ENCODE results near the gene TACC2.

TACC2 gene

GRCh38 chr10:122051609-122052385 lies 62.8 kb downstream of the TACC2 start:
- peak; percentile 81 for DNase-seq (ENCODE audit: extremely low read depth, low read depth)
- no peak overlapping the region for H3K4me3 ChIP-seq (replicated peaks; ENCODE audit: low read depth, low read length)
- peak; percentile 81 for TF ChIP-seq CTCF (IDR thresholded peaks at IDR 0.05; ENCODE audit: low read depth, low read length, missing control alignments)

- no peak for DNase-seq (ENCODE audit: extremely low read depth, low read depth)
- TF ChIP-seq CTCF (IDR thresholded peaks at IDR 0.05; ENCODE audit: low read depth, low read length, missing control alignments): no peak
- no peak overlapping the region for H3K4me3 ChIP-seq (replicated peaks; ENCODE audit: low read depth, low read length)
Observed at GRCh38 chr10:122052701-122053100, 63.7 kb downstream of the TACC2 start.

- DNase-seq (ENCODE audit: extremely low read depth, low read depth): no peak
- TF ChIP-seq CTCF (IDR thresholded peaks at IDR 0.05; ENCODE audit: low read depth, low read length, missing control alignments): no peak
- no peak overlapping the region for H3K4me3 ChIP-seq (replicated peaks; ENCODE audit: low read depth, low read length)
Observed at GRCh38 chr10:122053314-122053713, 64.4 kb downstream of the TACC2 start.

GRCh38 chr10:122054048-122055025 lies 65.4 kb downstream of the TACC2 start:
- TF ChIP-seq CTCF (IDR thresholded peaks at IDR 0.05; ENCODE audit: low read depth, low read length, missing control alignments): peak; percentile 64
- no peak for DNase-seq (ENCODE audit: extremely low read depth, low read depth)
- H3K4me3 ChIP-seq (replicated peaks; ENCODE audit: low read depth, low read length): no peak overlapping the region

- no peak for DNase-seq (ENCODE audit: extremely low read depth, low read depth)
- no peak overlapping the region for H3K4me3 ChIP-seq (replicated peaks; ENCODE audit: low read depth, low read length)
- TF ChIP-seq CTCF (IDR thresholded peaks at IDR 0.05; ENCODE audit: low read depth, low read length, missing control alignments): no peak
Observed at GRCh38 chr10:122055252-122055651, 66.3 kb downstream of the TACC2 start.

- no peak for DNase-seq (ENCODE audit: extremely low read depth, low read depth)
- no peak for TF ChIP-seq CTCF (IDR thresholded peaks at IDR 0.05; ENCODE audit: low read depth, low read length, missing control alignments)
Observed at GRCh38 chr10:122056431-122057094, 67.6 kb downstream of the TACC2 start.

More at GRCh38 chr10:122056431-122057094, 67.6 kb downstream of the TACC2 start:
- H3K4me3 ChIP-seq (replicated peaks; ENCODE audit: low read depth, low read length): no peak overlapping the region
